Skeletal muscle tissue (tissue), 4 donors: ENCODE data around the gene GPAT3. TPM values are rescaled to one million over a fixed set of nuclear protein-coding genes. Genes with fewer than 3 reads are reported as not detected.
A peak's percentile ranks its signal among the peaks of the same experiment; 100 is the strongest.

ENCODE experiments used
- H3K27ac ChIP-seq: one replicate; pipeline ENCODE4 v1.7.0; 2013; ENCODE audit warnings: mild to moderate bottlenecking, low read depth, low read length, inconsistent platforms
- H3K27me3 ChIP-seq, 3 donors: one replicate each; pipeline ENCODE4 v1.7.0; 2013; ENCODE audit warnings: low read length in 3 of 3; ENCODE audit not compliant: control insufficient read depth in 3 of 3, insufficient read depth in 3 of 3
- H3K36me3 ChIP-seq, 3 donors: one replicate each; pipeline ENCODE4 v1.7.0; 2013; ENCODE audit warnings: low read length in 3 of 3; ENCODE audit not compliant: control insufficient read depth in 3 of 3, insufficient read depth in 3 of 3
- H3K4me1 ChIP-seq, 3 donors: one replicate each; pipeline ENCODE4 v1.7.0; 2013; ENCODE audit warnings: low read length in 3 of 3, mild to moderate bottlenecking in 3 of 3; ENCODE audit not compliant: control insufficient read depth in 3 of 3, insufficient read depth in 3 of 3
- H3K4me3 ChIP-seq, 3 donors: one replicate each; pipeline ENCODE4 v1.7.0; 2013; ENCODE audit warnings: low read length in 3 of 3
- H3K9ac ChIP-seq, 3 donors: one replicate each; pipeline ENCODE4 v1.7.0; 2013; ENCODE audit warnings: low read length in 3 of 3, mild to moderate bottlenecking in 3 of 3, moderate library complexity in 2 of 3, low read depth in 1 of 3
- H3K9me3 ChIP-seq, 3 donors: one replicate each; pipeline ENCODE4 v1.7.0; 2013; ENCODE audit warnings: low read length in 3 of 3; ENCODE audit not compliant: control insufficient read depth in 3 of 3
- total RNA-seq: library from RNA; depleted of rRNA; stranded (reverse); fragments of >200 nt; gene quantifications from one replicate; pipeline ENCODE4 v1.2.3, GENCODE V29; 2014
- donor health status: Osteomylitis.

Gene GPAT3
- total RNA-seq, 1 donor from 2014 or later, result 32.4 TPM

DNA sequence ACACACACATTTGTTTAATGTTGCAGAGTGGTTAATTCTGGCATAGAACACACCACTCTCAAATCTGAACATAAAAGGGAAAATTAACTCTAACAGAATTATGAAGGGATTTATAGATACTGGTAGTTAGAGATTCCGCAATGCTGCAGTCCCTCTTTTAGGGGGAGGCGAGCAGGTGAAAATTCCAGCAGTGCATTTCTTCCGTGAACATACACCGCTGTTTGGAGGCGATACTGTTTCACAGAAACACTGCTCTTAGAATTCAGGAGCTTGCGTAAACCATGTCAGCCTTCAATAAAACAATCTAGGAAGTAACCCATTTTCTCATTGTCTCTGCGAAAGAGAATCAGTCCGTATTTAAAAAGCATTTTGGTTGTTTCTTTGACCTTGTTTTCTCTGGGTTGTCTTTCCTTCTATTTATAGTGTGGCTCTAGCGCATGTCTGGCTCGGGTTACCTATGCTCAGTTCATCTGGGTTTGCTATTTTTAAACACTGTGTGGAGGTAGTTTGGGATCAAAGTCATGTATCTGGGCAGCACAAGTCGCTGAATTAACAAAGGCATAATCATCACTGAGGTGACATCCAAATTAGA lies 90.4 kb downstream of the GPAT3 start:
- peak overlapping the region; percentile 33 to 37 (median 37) for H3K4me3 ChIP-seq
- no peaks in the 10 kb centered on the region for H3K36me3 ChIP-seq
- H3K9ac ChIP-seq, result peak overlapping the region; percentile 70 to 80 (median 76)
- H3K9me3 ChIP-seq, result peaks cover 0 to under 1% (median 0%) of the 10 kb centered on the region in 3 donors
- H3K27ac ChIP-seq, result peak overlapping the region; percentile 93
- peaks cover 9 to 31% (median 25%) of the 10 kb centered on the region in 3 donors for H3K4me1 ChIP-seq
- no peaks in the 10 kb centered on the region for H3K27me3 ChIP-seq

GRCh38 chr4:83629945-83630721 lies 94.2 kb downstream of the GPAT3 start:
- Histone ChIP-seq H3K27ac (no peak overlapping the region), H3K27me3 (no peaks in the 10 kb centered on the region), H3K36me3 (no peaks in the 10 kb centered on the region), H3K9me3 (no peaks in the 10 kb centered on the region), H3K4me3 (no peak overlapping the region), H3K9ac (no peak overlapping the region), H3K4me1 (peaks cover 6 to 24% (median 19%) of the 10 kb centered on the region in 3 donors)

GRCh38 chr4:83631066-83631465 lies 95.2 kb downstream of the GPAT3 start:
- H3K27ac ChIP-seq, result peak overlapping the region; percentile 8
- H3K4me3 ChIP-seq, result no peak overlapping the region
- H3K9me3 ChIP-seq, result no peaks in the 10 kb centered on the region

GRCh38 chr4:83636930-83637329 lies 101.0 kb downstream of the GPAT3 start:
- Histone ChIP-seq H3K4me3 (no peak overlapping the region), H3K9ac (no peak overlapping the region), H3K36me3 (no peaks in the 10 kb centered on the region), H3K27me3 (no peaks in the 10 kb centered on the region), H3K27ac (no peak overlapping the region), H3K9me3 (no peaks in the 10 kb centered on the region), H3K4me1 (no peaks in the 10 kb centered on the region)

More at GRCh38 chr4:83631066-83631465, 95.2 kb downstream of the GPAT3 start:
- Histone ChIP-seq H3K9ac (no peak overlapping the region), H3K36me3 (no peaks in the 10 kb centered on the region), H3K27me3 (no peaks in the 10 kb centered on the region), H3K4me1 (peaks cover 0 to 20% (median 10%) of the 10 kb centered on the region in 3 donors)

DNA sequence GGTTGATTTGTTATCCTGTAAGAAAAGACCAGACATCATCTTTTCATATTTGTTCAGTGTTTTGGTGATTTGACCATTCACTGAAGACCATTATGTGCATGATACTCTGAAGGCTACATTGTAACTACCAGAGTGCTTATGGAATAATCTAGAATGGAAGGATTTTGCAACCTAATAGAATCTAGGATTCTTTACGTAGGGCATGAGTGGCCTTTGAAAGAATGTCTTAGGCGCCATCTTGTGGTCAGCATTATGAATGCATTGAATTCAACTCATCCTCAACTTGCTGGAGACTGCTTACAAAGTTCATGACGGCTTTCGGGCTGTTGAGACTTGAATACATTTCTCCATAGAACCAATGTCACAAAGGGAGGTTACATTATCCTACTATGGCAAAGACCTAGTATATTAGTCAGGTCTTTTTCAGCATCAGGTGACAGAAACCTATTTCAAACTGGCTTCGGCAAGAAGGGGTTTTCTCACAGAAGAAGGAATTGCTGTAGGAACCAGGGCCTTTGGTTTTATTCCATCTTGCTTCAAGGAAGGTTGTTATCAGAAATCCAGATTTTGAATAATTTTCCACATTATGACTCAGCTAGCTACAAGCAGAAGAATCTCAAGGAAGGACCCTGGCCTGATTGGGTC lies 104.1 kb downstream of the GPAT3 start:
- Histone ChIP-seq H3K4me3 (no peak overlapping the region), H3K9me3 (no peaks in the 10 kb centered on the region), H3K27ac (no peak overlapping the region), H3K4me1 (no peaks in the 10 kb centered on the region), H3K36me3 (no peaks in the 10 kb centered on the region), H3K27me3 (no peaks in the 10 kb centered on the region), H3K9ac (no peak overlapping the region)

DNA sequence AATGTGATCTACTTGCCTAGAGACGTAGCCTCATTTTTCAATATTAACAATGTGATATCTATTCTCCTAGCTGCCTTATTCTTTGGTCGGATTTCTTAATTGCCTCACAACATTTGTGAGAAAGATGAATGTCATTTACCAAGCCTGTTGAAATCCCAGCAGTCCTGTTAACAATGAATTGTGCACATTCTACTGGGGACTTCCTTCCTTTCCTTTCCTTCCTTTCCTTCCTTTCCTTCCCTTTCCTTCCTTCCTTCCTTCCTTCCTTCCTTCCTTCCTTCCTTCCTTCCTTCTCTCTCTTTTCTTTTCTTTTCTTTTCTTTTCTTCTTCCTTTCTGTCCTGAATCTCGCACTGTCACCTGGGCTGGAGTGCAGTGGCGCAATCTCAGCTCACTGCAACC lies 107.1 kb downstream of the GPAT3 start:
- Histone ChIP-seq H3K36me3 (no peaks in the 10 kb centered on the region), H3K27ac (no peak overlapping the region), H3K4me3 (no peak overlapping the region), H3K9me3 (no peaks in the 10 kb centered on the region), H3K4me1 (no peaks in the 10 kb centered on the region), H3K9ac (no peak overlapping the region), H3K27me3 (no peaks in the 10 kb centered on the region)

DNA sequence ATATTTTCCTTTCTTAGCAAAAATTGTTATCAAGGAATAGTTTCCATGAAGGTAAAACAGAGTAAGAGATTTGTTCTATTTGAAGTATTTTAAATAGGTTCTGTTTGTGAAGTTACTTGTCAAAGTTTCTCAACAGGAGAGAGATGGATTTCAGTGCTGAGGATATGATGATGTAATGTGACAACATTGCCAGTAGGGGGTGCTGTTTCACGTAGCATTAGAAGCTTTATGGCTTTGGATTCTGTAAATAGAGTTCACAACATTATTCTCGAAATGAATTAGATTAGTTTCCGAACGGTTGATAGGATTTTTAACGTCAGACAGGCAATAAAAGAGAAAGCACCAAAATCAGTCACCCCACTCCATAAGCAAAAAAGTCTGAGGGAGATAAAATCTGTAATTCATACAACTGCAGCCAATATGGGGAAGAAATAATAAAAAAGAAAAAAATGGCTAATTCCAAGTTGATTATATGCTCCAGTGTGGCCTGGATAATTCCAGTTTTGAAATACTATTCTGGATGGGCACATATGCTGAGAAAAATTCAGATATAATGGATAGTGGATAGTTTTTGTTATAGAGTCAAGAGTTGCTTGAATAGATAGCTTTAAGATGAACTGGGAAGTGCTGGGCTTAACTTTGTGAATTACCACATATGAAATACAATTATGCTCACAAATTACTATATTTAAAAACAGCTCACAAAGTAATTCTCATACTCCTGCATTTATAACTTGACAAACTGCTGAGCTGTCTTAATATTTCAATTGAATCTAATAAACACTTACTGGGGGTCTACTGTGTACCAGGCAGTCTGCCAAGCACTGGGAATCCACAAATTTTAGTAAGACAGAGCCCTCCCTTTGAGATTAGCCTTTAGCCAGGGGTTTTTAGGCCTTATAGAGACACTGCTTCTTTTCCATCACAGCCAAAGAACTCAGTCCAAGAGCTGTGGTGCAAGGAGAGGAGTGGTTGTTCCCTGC lies 109.1 kb downstream of the GPAT3 start:
- Histone ChIP-seq H3K4me3 (no peak overlapping the region), H3K27ac (no peak overlapping the region), H3K9me3 (no peaks in the 10 kb centered on the region), H3K9ac (no peak overlapping the region), H3K27me3 (no peaks in the 10 kb centered on the region), H3K36me3 (no peaks in the 10 kb centered on the region), H3K4me1 (no peaks in the 10 kb centered on the region)

- Histone ChIP-seq H3K4me3 (no peak overlapping the region), H3K9me3 (no peaks in the 10 kb centered on the region), H3K27me3 (no peaks in the 10 kb centered on the region), H3K9ac (no peak overlapping the region), H3K4me1 (no peaks in the 10 kb centered on the region), H3K27ac (no peak overlapping the region), H3K36me3 (no peaks in the 10 kb centered on the region)
Measured at GRCh38 chr4:83646538-83647239, 110.8 kb downstream of the GPAT3 start.

- Histone ChIP-seq H3K9ac (no peak overlapping the region), H3K4me3 (no peak overlapping the region), H3K4me1 (no peaks in the 10 kb centered on the region), H3K27ac (no peak overlapping the region), H3K9me3 (no peaks in the 10 kb centered on the region), H3K27me3 (no peaks in the 10 kb centered on the region), H3K36me3 (no peaks in the 10 kb centered on the region)
Measured at GRCh38 chr4:83651846-83652245, 115.9 kb downstream of the GPAT3 start.
